Measurements from ENCODE around the gene KIAA1671. TPM values are rescaled to one million over a fixed set of nuclear protein-coding genes. Genes with fewer than 3 reads are reported as not detected.

KIAA1671 gene
- total RNA-seq, 4 donors from 2014 or later = 7.5 to 26.5 (median 9.1) TPM

DNA sequence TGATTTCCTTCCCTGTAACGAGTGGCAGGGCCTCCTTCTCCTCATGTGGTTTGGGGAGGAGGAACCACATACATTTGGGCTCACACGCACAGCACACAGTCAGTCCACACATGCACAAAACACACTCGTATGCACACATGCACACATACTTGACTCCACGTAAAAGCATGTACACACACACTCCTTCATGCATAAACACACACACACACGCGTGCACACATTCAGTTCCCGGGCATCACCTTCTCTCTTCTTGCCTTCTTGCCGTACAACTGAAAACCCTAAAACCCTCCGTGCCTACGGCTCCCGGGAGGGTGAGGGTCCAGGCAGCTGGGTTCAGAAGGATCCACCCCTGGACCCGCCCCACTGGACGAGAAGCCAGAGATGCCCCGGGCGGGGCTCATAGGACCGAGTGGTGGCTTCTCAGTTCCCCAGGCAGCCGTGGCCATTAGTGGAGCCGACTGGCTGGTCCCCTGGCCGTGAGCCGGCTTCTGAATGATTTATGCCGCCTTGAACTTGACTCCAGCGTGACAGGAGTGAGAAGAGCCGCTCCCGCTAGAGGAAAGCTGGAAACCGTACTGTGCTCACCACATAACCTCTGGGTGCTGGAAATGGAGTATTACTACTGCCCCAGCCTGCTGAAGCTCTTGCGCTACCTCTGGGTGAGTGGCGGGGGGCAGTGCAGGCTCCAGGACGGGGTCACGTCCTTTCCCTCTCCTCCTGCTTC, 117.4 kb downstream of the KIAA1671 start:
- no peak for DNase-seq (ENCODE audit: low spot score)
- peak; percentile 49 for ATAC-seq (ENCODE audit: low FRiP score)
- TF ChIP-seq CTCF (IDR thresholded peaks at IDR 0.05) = no peak

DNA sequence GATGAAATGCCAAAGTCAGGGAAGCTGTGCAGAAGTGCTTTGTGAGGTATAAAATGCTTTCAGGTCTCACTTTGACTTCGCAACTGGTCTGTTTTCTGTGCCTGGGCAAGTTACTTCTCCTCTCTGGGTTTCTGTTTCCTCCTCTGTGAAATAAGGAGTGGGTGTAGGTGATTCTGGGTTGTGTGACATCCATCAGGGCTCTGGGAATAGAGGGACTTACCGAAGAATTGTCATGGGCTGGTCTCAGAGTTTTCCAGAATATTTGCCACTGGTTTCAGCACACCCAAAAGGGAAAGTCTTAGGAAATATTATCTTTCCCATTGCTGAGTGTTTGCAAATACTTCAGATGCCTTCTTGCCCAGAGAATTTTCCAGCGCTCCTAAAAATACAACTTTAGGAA, 118.4 kb downstream of the KIAA1671 start:
- TF ChIP-seq CTCF (IDR thresholded peaks at IDR 0.05) = no peak
- DNase-seq (ENCODE audit: low spot score) = no peak
- ATAC-seq (ENCODE audit: low FRiP score) = no peak

DNA sequence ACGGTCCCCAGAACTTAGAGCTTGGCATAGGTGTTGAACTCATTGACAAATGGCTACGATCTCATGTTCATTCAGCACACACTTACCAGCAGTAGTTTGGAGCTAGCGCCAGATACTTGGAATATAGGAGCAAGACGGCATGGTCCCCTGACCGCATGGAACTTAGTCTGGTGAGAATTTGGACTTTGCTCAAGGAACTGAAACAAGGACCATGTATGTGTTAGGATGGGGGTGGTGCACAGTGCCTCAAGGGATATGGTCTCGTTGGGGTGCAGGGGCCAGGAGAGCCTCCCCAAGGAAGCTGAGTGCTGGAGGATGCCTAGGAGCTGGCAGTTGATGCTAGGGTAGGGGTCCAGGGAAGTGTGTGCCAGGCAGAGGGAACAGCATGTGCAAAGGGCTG, 119.2 kb downstream of the KIAA1671 start:
- ATAC-seq (ENCODE audit: low FRiP score) = no peak
- TF ChIP-seq CTCF (IDR thresholded peaks at IDR 0.05) = no peak
- no peak for DNase-seq (ENCODE audit: low spot score)

DNA sequence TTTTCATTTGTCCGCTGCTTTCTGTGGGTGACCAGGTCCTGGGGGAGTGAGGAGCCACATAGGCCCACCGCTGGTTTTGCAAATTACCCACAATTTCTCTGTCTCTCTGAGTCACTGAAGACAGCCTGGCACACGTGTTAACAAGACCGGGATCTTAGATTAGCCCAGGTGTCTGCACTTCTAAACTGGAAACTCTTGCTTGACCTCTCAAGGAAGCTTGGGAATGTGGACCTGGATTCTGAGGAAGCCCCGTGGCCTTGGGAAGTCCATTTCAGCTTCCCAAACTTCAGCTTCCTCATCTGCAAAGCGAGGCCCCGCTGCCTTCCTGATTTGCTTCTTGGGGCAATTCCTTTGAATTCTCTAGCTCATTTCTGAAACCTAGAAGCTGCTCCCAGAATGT, 119.9 kb downstream of the KIAA1671 start:
- DNase-seq (ENCODE audit: low spot score) (no peak), ATAC-seq (ENCODE audit: low FRiP score) (no peak)
- TF ChIP-seq CTCF (IDR thresholded peaks at IDR 0.05) = no peak

GRCh38 chr22:25076336-25076735, 123.8 kb downstream of the KIAA1671 start:
- ATAC-seq (ENCODE audit: low FRiP score) (no peak), DNase-seq (ENCODE audit: low spot score) (no peak)
- TF ChIP-seq CTCF (IDR thresholded peaks at IDR 0.05) = no peak

GRCh38 chr22:25077056-25077455, 124.5 kb downstream of the KIAA1671 start:
- ATAC-seq (ENCODE audit: low FRiP score) = no peak
- no peak for TF ChIP-seq CTCF (IDR thresholded peaks at IDR 0.05)
- no peak for DNase-seq (ENCODE audit: low spot score)

DNA sequence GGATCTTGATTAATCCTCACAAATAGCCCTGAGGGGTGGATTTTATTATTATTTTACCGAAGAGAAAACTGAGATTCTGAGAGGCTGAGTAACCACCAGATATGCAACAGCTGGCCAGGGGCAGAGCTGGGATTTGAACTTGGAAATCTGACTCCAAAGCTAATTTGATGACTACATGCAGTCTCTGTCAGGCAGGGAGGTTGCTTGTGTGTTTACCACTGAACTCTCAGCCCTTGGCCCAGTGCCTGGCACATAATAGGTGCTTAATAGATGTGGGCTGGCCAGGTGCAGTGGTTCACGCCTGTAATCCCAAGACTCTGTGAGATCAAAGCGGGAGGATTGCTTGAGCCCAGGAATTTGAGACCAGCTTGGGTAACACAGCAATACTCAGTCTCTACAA, 125.4 kb downstream of the KIAA1671 start:
- no peak for ATAC-seq (ENCODE audit: low FRiP score)
- TF ChIP-seq CTCF (IDR thresholded peaks at IDR 0.05) = no peak
- DNase-seq (ENCODE audit: low spot score) = no peak
